WTC11 (cell line): ENCODE data around the gene NATD1. TPM values are rescaled to one million over a fixed set of nuclear protein-coding genes. Genes with fewer than 3 reads are reported as not detected.

ENCODE experiments used
- ATAC-seq: fragments of 200-7000 bp; cut with Tn5 transposase; 2 replicates; pipeline ENCODE4 v1.10.0; 2021; ENCODE audit warnings: mild to moderate bottlenecking, moderate library complexity
- CTCF ChIA-PET: fragments of 300-600 bp; sonication (Branson Sonifier 250); formaldehyde crosslinking; loops from one replicate; lab custom pipeline; 2021; ENCODE audit warnings: antibody characterized with exemption; lab: Charles Lee
- POLR2A ChIA-PET: fragments of 350-600 bp; sonication (Branson Sonifier 250); formaldehyde crosslinking; loops from one replicate; lab custom pipeline; 2021; ENCODE audit warnings: antibody characterized with exemption; lab: Charles Lee
- DNase-seq: peaks from one replicate; pipeline ENCODE4 v3.0.0; 2021; ENCODE audit warnings: low spot score
- H3K27ac Mint-ChIP-seq: 2 replicates; pipeline ENCODE4 v1.8.0; 2021; ENCODE audit warnings: mixed read lengths
- H3K27me3 Mint-ChIP-seq: 2 replicates; pipeline ENCODE4 v1.8.0; 2021; ENCODE audit warnings: low read depth, mild to moderate bottlenecking, moderate library complexity, mixed read lengths
- H3K36me3 Mint-ChIP-seq: 2 replicates; pipeline ENCODE4 v1.8.0; 2021; ENCODE audit warnings: mixed read lengths
- H3K4me1 Mint-ChIP-seq: 2 replicates; pipeline ENCODE4 v1.8.0; 2022; ENCODE audit warnings: mixed read lengths
- H3K4me3 Mint-ChIP-seq: 2 replicates; pipeline ENCODE4 v1.8.0; 2021; ENCODE audit warnings: mild to moderate bottlenecking, moderate library complexity, mixed read lengths
- H3K9me3 Mint-ChIP-seq: 2 replicates; pipeline ENCODE4 v1.8.0; 2021; ENCODE audit warnings: mixed read lengths
- CREB1 ChIP-seq: sonication (generic); formaldehyde crosslinking; IDR thresholded peaks from 2 replicates; pipeline ENCODE4 v1.8.0; 2023; ENCODE audit warnings: mild to moderate bottlenecking, missing genetic modification reagents
- ESRRA ChIP-seq: sonication (generic); formaldehyde crosslinking; IDR thresholded peaks from 2 replicates; pipeline ENCODE4 v1.8.1; 2022; ENCODE audit warnings: mild to moderate bottlenecking, missing genetic modification reagents, borderline replicate concordance
- FOXP1 ChIP-seq: sonication (generic); formaldehyde crosslinking; IDR thresholded peaks from 2 replicates; pipeline ENCODE4 v1.8.0; 2022; ENCODE audit warnings: missing genetic modification reagents, mild to moderate bottlenecking, moderate library complexity, borderline replicate concordance
- NFATC4 ChIP-seq: fragments of 250-450 bp; sonication (Bioruptor Pico); IDR thresholded peaks from 2 replicates; pipeline ENCODE4 v1.9.0; 2021; ENCODE audit warnings: mild to moderate bottlenecking
- NR1H2 ChIP-seq: sonication (generic); formaldehyde crosslinking; IDR thresholded peaks from 2 replicates; pipeline ENCODE4 v1.9.0; 2021; ENCODE audit warnings: mild to moderate bottlenecking, moderate library complexity, missing genetic modification reagents
- SMAD4 ChIP-seq: sonication (generic); formaldehyde crosslinking; IDR thresholded peaks from 2 replicates; pipeline ENCODE4 v1.8.0; 2022; ENCODE audit warnings: mild to moderate bottlenecking, missing genetic modification reagents
- SP1 ChIP-seq: sonication (generic); formaldehyde crosslinking; conservative IDR thresholded peaks from 2 replicates; pipeline ENCODE4 v1.8.1; 2022; ENCODE audit warnings: missing genetic modification reagents
- ZNF317 ChIP-seq: sonication (generic); formaldehyde crosslinking; IDR thresholded peaks from 2 replicates; pipeline ENCODE4 v1.8.1; 2023; ENCODE audit warnings: low read depth, mild to moderate bottlenecking, moderate library complexity, missing genetic modification reagents, borderline replicate concordance
- total RNA-seq: library from RNA; stranded (reverse); gene quantifications from 3 replicates; pipeline ENCODE4 v1.2.3, GENCODE V29; 2021
- TF ChIP-seq, protein P1 (sequence below): fragments of 250-450 bp; sonication (Bioruptor Pico); IDR thresholded peaks from 2 replicates; pipeline ENCODE4 v1.9.0; 2021; ENCODE audit warnings: moderate library complexity, mild to moderate bottlenecking, inconsistent platforms, borderline replicate concordance
- TF ChIP-seq, protein P2 (sequence below): sonication (generic); formaldehyde crosslinking; IDR thresholded peaks from 2 replicates; pipeline ENCODE4 v1.8.0; 2022; ENCODE audit warnings: mild to moderate bottlenecking, missing genetic modification reagents
- TF ChIP-seq, protein P3 (sequence below): sonication (generic); formaldehyde crosslinking; conservative IDR thresholded peaks from 2 replicates; pipeline ENCODE4 v1.8.1; 2023; ENCODE audit warnings: mild to moderate bottlenecking, low read depth, missing genetic modification reagents, moderate library complexity
- TF ChIP-seq, protein P4 (sequence below): fragments of 200-600 bp; IDR thresholded peaks from 2 replicates; pipeline ENCODE4 v1.8.0; 2022; ENCODE audit warnings: antibody characterized with exemption
- TF ChIP-seq, protein P5 (sequence below): sonication (generic); formaldehyde crosslinking; IDR thresholded peaks from 2 replicates; pipeline ENCODE4 v1.8.1; 2022; ENCODE audit warnings: missing genetic modification reagents, borderline replicate concordance
- TF ChIP-seq, protein P6 (sequence below): sonication (generic); formaldehyde crosslinking; conservative IDR thresholded peaks from 2 replicates; pipeline ENCODE4 v1.8.1; 2022; ENCODE audit warnings: mild to moderate bottlenecking, missing genetic modification reagents
- TF ChIP-seq, protein P7 (sequence below): fragments of 250-450 bp; sonication (Bioruptor Pico); IDR thresholded peaks from 2 replicates; pipeline ENCODE4 v1.9.0; 2021; ENCODE audit warnings: mild to moderate bottlenecking
- TF ChIP-seq, protein P8 (sequence below): sonication (generic); formaldehyde crosslinking; IDR thresholded peaks from 2 replicates; pipeline ENCODE4 v1.8.0; 2022; ENCODE audit warnings: mild to moderate bottlenecking, missing genetic modification reagents
- TF ChIP-seq, protein P9 (sequence below): sonication (generic); formaldehyde crosslinking; IDR thresholded peaks from 2 replicates; pipeline ENCODE4 v1.8.0; 2022; ENCODE audit warnings: missing genetic modification reagents
- TF ChIP-seq, protein P10 (sequence below): sonication (generic); formaldehyde crosslinking; IDR thresholded peaks from 2 replicates; pipeline ENCODE4 v1.8.1; 2023; ENCODE audit warnings: mild to moderate bottlenecking, missing genetic modification reagents, moderate library complexity

Gene NATD1
- total RNA-seq, 1 experiment from 2014 or later = 10.1 TPM

DNA sequence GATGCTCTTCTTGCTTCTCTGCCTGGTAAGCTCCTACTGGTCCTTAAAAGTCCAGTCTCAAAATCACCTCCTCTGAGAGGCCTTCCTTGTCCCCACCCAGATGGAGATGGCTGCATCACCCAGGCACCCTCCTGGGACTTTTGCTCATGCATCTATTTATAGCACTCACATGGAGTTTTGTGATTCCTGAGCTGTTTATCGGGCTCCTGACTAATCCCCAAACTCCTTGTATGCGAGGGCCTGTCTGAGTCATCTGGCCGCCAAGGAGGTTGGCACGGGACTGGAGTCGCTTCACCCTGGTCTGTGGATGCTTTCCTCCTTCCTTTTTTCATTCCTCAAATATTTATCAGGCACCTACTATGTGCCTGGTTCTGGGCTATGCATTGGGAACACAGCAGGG lies 29.0 kb upstream of the NATD1 start:
- Mint-ChIP-seq H3K36me3 (no peaks in the 10 kb centered on the region), H3K27ac (no peak overlapping the region), H3K4me3 (no peak overlapping the region), H3K27me3 (peaks cover 52% of the 10 kb centered on the region), H3K9me3 (no peaks in the 10 kb centered on the region), H3K4me1 (peaks cover 14% of the 10 kb centered on the region)
- POLR2A ChIA-PET = no interaction called here
- ATAC-seq (no peak), DNase-seq (no peak)
- CTCF ChIA-PET = no interaction called here
- TF ChIP-seq, protein P1, sequence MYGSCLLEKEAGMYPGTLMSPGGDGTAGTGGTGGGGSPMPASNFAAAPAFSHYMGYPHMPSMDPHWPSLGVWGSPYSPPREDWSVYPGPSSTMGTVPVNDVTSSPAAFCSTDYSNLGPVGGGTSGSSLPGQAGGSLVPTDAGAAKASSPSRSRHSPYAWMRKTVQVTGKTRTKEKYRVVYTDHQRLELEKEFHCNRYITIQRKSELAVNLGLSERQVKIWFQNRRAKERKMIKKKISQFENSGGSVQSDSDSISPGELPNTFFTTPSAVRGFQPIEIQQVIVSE = no peak
- TF ChIP-seq SMAD4 (CRISPR knock-in tag) (no peak), NFATC4 (CRISPR knock-in tag) (no peak)
- TF ChIP-seq, protein P2, sequence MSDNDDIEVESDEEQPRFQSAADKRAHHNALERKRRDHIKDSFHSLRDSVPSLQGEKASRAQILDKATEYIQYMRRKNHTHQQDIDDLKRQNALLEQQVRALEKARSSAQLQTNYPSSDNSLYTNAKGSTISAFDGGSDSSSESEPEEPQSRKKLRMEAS (CRISPR knock-in tag) = no peak

DNA sequence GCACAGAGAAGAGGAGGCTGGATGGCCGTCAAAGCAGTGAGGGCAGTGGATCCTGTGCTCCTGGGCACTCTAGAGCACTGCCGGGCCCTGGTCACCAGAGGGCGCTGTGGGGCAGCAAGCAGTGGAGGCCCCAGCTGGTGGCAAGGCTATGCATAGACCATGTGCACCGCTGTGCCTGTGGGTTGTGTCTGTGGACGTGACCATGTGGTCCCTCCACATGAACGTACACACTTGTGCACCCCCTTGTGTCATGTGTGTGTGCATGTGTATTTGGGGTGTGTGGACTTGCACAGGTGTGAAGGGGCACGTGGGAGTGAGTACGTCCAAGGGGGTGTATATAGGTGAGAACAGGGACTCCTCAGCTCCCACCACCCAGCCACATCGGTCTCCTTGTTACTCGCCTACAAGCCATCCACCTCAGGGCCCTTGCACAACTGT lies 26.9 kb upstream of the NATD1 start:
- DNase-seq (peak; percentile 94), ATAC-seq (peak; percentile 34)
- Mint-ChIP-seq H3K36me3 (no peaks in the 10 kb centered on the region), H3K27me3 (peaks cover 68% of the 10 kb centered on the region), H3K27ac (no peak overlapping the region), H3K9me3 (no peaks in the 10 kb centered on the region), H3K4me1 (peaks cover 6% of the 10 kb centered on the region), H3K4me3 (no peak overlapping the region)
- ChIA-PET POLR2A (no interaction called here), CTCF (interaction anchor here (0.6 to 2.4 kb wide), 22 partner anchors 10 to 287 kb away, joined by 3 to 17 read pairs (median 4); partner anchors contain the start of gene KCNJ12)
- TF ChIP-seq, protein P3, sequence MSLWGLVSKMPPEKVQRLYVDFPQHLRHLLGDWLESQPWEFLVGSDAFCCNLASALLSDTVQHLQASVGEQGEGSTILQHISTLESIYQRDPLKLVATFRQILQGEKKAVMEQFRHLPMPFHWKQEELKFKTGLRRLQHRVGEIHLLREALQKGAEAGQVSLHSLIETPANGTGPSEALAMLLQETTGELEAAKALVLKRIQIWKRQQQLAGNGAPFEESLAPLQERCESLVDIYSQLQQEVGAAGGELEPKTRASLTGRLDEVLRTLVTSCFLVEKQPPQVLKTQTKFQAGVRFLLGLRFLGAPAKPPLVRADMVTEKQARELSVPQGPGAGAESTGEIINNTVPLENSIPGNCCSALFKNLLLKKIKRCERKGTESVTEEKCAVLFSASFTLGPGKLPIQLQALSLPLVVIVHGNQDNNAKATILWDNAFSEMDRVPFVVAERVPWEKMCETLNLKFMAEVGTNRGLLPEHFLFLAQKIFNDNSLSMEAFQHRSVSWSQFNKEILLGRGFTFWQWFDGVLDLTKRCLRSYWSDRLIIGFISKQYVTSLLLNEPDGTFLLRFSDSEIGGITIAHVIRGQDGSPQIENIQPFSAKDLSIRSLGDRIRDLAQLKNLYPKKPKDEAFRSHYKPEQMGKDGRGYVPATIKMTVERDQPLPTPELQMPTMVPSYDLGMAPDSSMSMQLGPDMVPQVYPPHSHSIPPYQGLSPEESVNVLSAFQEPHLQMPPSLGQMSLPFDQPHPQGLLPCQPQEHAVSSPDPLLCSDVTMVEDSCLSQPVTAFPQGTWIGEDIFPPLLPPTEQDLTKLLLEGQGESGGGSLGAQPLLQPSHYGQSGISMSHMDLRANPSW (CRISPR knock-in tag) = no peak
- TF ChIP-seq, protein P4, sequence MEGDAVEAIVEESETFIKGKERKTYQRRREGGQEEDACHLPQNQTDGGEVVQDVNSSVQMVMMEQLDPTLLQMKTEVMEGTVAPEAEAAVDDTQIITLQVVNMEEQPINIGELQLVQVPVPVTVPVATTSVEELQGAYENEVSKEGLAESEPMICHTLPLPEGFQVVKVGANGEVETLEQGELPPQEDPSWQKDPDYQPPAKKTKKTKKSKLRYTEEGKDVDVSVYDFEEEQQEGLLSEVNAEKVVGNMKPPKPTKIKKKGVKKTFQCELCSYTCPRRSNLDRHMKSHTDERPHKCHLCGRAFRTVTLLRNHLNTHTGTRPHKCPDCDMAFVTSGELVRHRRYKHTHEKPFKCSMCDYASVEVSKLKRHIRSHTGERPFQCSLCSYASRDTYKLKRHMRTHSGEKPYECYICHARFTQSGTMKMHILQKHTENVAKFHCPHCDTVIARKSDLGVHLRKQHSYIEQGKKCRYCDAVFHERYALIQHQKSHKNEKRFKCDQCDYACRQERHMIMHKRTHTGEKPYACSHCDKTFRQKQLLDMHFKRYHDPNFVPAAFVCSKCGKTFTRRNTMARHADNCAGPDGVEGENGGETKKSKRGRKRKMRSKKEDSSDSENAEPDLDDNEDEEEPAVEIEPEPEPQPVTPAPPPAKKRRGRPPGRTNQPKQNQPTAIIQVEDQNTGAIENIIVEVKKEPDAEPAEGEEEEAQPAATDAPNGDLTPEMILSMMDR = peak; percentile 94
- TF ChIP-seq, protein P5, sequence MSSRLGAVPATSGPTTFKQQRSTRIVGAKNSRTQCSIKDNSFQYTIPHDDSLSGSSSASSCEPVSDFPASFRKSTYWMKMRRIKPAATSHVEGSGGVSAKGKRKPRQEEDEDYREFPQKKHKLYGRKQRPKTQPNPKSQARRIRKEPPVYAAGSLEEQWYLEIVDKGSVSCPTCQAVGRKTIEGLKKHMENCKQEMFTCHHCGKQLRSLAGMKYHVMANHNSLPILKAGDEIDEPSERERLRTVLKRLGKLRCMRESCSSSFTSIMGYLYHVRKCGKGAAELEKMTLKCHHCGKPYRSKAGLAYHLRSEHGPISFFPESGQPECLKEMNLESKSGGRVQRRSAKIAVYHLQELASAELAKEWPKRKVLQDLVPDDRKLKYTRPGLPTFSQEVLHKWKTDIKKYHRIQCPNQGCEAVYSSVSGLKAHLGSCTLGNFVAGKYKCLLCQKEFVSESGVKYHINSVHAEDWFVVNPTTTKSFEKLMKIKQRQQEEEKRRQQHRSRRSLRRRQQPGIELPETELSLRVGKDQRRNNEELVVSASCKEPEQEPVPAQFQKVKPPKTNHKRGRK (CRISPR knock-in tag) = no peak
- TF ChIP-seq, protein P6, sequence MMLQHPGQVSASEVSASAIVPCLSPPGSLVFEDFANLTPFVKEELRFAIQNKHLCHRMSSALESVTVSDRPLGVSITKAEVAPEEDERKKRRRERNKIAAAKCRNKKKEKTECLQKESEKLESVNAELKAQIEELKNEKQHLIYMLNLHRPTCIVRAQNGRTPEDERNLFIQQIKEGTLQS (CRISPR knock-in tag) = no peak
- TF ChIP-seq NR1H2 (CRISPR knock-in tag) (no peak), SP1 (CRISPR knock-in tag) (no peak), ESRRA (no peak), FOXP1 (no peak), CREB1 (CRISPR knock-in tag) (no peak), ZNF317 (no peak)
- TF ChIP-seq, protein P7, sequence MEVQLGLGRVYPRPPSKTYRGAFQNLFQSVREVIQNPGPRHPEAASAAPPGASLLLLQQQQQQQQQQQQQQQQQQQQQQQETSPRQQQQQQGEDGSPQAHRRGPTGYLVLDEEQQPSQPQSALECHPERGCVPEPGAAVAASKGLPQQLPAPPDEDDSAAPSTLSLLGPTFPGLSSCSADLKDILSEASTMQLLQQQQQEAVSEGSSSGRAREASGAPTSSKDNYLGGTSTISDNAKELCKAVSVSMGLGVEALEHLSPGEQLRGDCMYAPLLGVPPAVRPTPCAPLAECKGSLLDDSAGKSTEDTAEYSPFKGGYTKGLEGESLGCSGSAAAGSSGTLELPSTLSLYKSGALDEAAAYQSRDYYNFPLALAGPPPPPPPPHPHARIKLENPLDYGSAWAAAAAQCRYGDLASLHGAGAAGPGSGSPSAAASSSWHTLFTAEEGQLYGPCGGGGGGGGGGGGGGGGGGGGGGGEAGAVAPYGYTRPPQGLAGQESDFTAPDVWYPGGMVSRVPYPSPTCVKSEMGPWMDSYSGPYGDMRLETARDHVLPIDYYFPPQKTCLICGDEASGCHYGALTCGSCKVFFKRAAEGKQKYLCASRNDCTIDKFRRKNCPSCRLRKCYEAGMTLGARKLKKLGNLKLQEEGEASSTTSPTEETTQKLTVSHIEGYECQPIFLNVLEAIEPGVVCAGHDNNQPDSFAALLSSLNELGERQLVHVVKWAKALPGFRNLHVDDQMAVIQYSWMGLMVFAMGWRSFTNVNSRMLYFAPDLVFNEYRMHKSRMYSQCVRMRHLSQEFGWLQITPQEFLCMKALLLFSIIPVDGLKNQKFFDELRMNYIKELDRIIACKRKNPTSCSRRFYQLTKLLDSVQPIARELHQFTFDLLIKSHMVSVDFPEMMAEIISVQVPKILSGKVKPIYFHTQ = no peak
- TF ChIP-seq, protein P8, sequence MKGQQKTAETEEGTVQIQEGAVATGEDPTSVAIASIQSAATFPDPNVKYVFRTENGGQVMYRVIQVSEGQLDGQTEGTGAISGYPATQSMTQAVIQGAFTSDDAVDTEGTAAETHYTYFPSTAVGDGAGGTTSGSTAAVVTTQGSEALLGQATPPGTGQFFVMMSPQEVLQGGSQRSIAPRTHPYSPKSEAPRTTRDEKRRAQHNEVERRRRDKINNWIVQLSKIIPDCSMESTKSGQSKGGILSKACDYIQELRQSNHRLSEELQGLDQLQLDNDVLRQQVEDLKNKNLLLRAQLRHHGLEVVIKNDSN = no peak
- TF ChIP-seq, protein P2 (CRISPR knock-in tag) = peak; percentile 77; the same call in 1 of the 2 replicates
- TF ChIP-seq, protein P9, sequence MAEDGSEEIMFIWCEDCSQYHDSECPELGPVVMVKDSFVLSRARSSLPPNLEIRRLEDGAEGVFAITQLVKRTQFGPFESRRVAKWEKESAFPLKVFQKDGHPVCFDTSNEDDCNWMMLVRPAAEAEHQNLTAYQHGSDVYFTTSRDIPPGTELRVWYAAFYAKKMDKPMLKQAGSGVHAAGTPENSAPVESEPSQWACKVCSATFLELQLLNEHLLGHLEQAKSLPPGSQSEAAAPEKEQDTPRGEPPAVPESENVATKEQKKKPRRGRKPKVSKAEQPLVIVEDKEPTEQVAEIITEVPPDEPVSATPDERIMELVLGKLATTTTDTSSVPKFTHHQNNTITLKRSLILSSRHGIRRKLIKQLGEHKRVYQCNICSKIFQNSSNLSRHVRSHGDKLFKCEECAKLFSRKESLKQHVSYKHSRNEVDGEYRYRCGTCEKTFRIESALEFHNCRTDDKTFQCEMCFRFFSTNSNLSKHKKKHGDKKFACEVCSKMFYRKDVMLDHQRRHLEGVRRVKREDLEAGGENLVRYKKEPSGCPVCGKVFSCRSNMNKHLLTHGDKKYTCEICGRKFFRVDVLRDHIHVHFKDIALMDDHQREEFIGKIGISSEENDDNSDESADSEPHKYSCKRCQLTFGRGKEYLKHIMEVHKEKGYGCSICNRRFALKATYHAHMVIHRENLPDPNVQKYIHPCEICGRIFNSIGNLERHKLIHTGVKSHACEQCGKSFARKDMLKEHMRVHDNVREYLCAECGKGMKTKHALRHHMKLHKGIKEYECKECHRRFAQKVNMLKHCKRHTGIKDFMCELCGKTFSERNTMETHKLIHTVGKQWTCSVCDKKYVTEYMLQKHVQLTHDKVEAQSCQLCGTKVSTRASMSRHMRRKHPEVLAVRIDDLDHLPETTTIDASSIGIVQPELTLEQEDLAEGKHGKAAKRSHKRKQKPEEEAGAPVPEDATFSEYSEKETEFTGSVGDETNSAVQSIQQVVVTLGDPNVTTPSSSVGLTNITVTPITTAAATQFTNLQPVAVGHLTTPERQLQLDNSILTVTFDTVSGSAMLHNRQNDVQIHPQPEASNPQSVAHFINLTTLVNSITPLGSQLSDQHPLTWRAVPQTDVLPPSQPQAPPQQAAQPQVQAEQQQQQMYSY (CRISPR knock-in tag) = no peak
- TF ChIP-seq, protein P10, sequence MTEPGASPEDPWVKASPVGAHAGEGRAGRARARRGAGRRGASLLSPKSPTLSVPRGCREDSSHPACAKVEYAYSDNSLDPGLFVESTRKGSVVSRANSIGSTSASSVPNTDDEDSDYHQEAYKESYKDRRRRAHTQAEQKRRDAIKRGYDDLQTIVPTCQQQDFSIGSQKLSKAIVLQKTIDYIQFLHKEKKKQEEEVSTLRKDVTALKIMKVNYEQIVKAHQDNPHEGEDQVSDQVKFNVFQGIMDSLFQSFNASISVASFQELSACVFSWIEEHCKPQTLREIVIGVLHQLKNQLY (CRISPR knock-in tag) = no peak
